T follicular helper cell (primary cell): ENCODE measurements around the gene CTXN1.
"Not testable (repeated sequence)": the region's sequence is repeated elsewhere in the genome, so short reads cannot be mapped to it uniquely, and the experiment has no call there.

Experiments used
- DNase-seq: peaks from one replicate; pipeline ENCODE4 v3.0.0-alpha.2; 2020; ENCODE audit warnings: low read depth
- total RNA-seq, 2 experiments: gene quantifications; one replicate each; lab custom pipeline; 2026; lab: John Stamatoyannopoulos, UW

CTXN1 gene
- total RNA-seq = 0.04 to 0.06 reads per million in 2 experiments

- DNase-seq = peak; percentile 76
Observed at GRCh38 chr19:7926021-7926726, at the start of gene CTXN1. Gene CTXN1, minus strand, starts transcription at chr19:7926135. Its CDS starts 597 bp downstream, at chr19:7925538.

DNA sequence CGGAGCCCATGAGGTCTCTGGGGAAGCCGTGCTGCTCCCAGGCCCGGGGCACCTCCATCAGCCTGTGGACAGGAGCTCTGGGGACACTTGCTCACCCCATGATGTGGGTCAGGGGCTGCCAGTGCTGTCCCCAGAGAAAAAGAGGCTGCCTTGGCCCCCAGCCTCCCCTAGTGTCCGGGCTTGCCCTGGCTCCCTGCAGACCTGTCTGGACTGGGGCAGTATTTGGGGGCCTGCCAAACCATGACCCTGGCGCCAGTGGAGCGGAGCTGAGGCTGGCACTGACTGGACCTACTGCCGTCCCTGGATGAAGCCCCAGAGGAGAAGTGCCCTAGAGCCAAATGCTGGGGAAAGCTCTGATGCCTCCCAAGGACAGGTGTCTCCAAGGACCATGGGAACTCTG, 49.1 kb upstream of the CTXN1 start:
- DNase-seq = no peak

DNA sequence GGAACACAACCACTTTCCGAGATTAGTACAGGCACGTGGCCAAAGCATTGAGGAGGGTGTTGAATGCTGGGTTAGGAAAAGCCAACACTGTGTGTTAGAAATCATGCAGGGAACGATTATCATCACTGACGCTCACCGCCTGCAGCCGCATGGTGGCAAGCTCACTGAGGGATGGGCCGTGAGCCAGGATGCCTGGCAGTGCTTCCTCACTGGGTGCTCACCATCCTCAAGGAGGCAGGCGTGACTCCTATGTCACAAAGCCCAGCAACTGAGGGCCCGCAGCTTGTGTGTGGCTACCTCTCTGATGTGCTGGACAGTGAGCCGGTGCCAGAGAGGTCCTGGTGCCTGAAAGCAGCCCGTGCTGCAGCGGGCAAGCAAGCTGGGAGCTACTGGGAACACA, 47.9 kb upstream of the CTXN1 start:
- DNase-seq = no peak

DNA sequence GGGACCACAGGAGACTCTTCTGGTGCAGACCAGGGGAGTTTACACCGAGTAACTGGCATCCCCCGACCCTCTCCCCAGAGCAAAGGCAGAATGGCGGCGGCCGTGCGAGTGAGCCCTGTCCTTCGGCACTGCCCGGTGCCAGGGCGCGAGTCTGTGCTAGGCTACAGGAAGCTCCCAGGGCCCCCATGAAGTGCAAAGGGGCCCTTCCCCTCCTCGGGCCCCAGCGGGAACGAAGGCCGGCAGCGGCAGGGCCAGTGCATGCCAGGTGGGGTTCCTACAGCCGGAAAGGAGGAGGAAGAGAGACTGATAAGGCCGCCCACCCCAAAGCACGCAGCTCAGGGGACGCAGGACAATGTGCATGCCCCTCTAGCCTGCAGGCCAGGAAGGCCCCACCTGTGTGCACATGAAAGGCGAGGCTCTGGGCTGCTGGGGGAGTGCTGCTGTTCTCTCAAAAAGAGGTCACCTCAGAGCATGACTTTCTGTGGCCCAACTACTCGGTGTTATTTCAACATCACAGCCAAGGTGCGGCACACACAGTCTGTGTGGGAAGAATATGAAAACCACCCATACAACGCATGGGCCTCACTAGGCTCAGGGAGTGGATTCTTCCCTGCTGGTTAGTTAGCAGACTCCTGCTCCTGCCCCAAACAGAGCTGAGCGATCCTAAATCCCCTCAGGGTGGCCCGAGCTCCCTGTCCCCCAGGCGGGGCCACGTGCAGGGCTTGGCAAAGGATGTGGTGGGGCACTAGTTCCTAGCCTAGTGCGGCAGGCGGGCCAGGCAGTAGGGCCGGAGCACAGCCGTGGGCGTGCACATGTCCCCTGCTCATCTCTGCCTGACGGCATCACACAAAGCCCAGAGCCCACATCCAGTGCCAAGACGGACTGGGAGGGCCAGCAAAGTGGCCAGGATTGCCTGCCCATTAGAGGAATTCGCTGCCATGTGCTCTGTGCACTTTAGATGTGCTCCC, 45.9 kb upstream of the CTXN1 start:
- no peak for DNase-seq

DNA sequence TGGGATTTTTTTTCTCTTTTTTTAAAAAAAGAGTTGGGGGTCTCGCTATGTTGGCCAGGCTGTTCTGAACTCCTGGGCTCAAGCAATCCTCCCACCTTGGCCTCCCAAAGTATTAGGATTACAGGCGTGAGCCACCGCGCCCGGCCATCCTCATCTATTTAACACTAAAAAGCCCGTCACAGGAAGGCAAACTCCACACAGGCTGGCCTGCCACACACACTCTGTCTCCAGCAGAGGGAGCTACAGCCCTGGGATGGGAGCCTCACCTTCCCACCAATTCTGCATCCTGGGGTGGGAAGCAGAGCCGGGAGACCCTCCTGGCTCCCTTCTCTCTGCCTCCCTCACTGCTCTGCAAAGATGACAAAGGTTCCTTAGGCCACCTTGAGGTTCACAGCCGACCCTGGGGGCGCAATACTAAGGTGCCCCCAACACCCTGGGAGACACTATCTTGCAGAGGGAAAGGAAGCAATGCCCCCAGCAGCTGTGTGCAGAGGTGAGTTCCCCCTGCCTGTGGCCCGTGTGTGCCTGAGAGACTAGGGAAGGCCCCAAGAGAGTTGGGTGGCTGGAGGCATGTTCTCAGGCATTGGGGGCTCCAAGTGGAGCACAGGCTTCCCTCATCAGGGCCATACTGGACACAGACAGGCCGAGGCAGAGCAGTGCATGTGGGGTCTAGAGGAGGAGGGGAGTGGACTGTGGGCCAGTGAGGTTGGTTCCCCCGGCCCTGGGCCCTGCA, 44.9 kb upstream of the CTXN1 start:
- DNase-seq = no peak

DNA sequence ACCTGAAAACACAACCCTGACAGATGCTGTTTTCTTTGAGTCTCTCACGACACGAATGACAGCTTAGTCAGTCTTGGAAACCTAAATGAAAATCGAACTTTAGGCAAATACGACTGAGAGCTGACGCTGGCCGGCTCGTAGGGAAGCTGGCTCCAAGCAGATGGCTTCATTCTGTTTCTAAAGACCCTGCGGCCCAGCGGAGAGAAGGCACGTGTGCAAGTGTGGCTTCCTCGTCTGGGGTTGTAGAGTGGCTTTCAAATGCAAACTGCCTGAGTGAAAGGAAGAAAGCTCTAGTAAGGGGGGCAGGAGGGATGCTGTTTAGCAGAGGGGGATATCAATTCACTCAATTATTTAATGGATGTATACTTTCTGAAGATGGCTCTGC, 43.6 kb upstream of the CTXN1 start:
- no peak for DNase-seq

GRCh38 chr19:7968796-7969554, 43.0 kb upstream of the CTXN1 start:
- DNase-seq = no peak

- no peak for DNase-seq
Observed at GRCh38 chr19:7968008-7968795, 42.3 kb upstream of the CTXN1 start.

GRCh38 chr19:7965921-7966665, 40.2 kb upstream of the CTXN1 start:
- DNase-seq = no peak

GRCh38 chr19:7965259-7965841, 39.4 kb upstream of the CTXN1 start:
- DNase-seq = no peak

DNA sequence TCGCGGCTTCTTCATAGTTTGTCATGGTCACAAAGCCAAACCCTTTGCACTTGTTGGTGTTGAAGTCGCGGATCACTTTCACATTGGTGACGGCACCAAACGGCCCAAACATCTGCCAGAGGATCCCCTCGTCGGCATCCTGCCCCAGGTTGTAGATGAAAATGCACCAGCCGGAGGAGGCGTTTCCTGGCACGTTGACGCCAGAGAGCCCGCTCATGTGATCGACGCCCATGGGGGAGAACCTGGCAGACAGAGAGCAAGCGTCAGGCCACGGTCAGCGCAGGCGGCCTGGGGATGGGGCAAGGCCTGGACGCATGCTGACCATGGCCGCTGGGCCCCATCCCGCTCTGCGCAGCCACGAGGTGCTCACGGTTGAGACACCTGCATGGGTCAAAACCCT, 37.6 kb upstream of the CTXN1 start:
- DNase-seq = no peak

DNA sequence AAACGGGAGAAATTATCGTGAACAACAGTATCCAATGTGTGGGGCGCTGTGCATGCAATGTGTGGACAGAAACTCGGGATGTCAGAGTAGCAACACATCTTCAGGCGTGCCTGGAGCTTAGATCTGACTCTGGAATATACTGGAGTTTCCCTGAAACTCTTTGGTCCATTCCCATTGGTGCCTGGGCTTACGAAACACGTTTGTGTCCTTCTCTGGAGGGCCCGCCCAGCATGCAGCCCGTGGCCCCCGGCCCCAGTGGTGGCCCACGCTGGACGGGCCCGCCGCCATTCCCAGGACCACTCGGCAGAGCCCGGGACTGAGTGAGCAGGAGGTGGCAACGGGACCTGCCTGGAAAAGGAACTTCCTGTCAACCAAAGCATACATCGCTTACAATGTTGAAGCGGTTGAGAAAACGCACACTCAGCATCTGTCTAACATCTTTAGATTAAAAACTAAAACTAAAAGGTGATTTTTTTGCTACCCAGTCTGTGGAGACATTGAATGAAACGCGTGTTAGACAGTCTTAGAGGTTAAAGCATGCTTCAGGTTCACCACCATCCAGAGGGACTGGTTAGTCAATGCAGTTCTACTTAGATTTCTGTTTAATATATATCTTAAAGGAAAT, 36.8 kb upstream of the CTXN1 start:
- no peak for DNase-seq

DNA sequence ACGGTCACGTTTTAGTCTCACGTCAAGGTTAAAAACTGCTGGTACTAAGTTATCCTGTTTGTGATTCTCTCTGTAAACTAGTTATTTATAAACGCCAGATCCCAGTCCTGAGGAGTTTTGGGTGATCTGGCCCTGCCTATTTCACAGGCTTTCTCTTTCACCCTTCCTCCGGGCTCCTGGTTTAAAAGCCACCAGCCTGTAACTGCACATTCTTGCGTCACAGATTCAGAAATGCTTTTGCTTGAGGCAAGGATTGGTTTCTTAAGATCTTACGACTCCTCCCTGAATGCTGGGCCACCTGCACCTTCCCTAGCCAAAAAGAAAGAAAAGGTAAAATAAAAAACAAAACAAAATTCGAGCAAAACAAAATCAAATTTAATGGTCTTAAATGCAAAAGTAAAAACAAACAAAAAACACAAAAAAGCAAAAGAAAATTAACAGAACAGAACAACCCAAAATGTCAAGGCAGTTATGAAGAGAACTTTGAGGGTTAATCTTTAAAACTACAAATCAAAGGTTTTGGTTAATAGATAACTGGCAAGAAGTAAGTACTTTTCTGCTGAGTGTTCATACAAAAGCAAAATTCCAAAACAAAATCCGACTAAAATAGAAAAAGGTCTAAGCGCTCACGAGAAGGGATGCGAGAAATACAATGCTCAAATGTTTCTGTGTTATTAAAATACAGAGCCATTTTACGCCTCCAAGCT, 36.1 kb upstream of the CTXN1 start:
- no peak for DNase-seq

DNA sequence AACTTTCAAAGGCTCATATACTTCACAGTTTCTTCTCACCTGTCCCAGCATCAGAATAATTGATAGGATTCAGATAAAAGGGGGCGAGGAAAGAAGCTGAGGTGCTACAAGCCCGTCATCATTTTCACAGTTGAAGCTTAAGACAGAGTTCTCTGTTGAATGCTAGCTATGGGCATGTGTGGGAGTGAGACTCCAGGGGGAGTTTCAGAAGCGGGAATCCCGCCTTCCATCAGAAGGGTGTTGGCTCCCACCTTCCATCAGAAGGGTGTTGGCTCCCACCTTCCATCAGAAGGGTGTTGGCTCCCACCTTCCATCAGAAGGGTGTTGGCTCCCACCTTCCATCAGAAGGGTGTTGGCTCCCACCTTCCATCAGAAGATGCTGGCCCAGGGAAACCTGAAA, 35.1 kb upstream of the CTXN1 start:
- DNase-seq = not testable (repeated sequence)

DNA sequence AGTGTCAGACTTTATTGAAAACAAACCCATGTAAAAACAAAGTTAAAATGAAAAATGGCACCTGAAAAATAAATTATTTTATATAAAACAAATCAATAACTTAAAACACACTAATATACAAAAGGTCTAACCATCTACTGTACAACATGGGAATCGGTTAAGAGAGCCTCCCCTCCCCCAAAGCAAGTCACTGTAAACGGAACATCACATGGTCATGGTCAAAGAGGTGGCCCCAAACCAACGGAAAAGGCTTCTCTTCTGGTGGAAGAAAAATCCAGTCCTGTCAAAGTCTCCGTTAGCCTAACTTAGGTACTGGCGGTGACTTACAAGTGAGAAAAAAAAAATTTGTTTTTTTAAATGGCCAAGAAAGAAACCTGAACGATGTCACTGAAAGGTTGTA, 33.3 kb upstream of the CTXN1 start:
- no peak for DNase-seq

- DNase-seq = no peak
Observed at GRCh38 chr19:7955696-7956095, 29.8 kb upstream of the CTXN1 start.

- DNase-seq = no peak
Observed at GRCh38 chr19:7953576-7953975, 27.6 kb upstream of the CTXN1 start.

DNA sequence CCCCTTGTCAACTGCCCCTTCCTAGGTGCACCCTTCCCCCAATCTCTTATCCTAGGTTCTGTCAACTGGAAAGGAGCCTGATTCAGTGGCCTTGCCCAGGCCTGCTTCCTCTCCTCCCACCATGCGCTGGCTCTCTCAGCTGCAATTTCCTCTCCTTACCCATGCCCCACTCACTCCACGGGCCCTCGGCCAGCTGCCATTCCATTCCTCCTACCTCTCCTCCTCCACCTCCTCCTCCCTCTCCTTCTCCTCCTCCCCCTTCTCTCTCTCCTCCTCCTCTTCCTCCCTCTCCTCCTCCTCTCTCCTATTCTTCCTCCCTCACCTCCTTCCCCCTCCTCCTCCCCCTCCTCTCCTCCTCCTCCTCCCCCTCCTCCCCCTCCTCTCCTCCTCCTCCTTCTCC, 27.1 kb upstream of the CTXN1 start:
- DNase-seq = no peak

DNA sequence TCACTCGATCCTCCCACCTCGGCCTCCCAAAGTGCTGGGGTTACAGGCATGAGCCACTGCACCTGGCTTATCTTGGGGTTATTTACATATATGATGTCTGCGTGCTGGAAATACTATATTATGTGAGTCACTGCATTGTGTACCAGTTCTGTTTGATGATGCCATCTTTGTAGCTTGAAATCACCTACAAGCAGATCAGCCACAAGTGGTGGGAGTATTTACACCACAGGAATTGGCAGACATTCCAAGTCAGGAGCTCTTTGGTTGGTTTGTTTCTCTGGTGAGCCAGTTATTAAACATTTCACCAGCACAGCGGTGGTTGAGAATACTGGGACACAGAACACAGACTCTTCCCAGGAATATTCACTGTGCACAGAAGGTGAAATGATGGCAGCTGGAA, 22.0 kb upstream of the CTXN1 start:
- DNase-seq = no peak
